Liver (tissue), 9 donors: ENCODE data around the gene OPTC. TPM values are rescaled to one million over a fixed set of nuclear protein-coding genes. Genes with fewer than 3 reads are reported as not detected.
A peak's percentile ranks its signal among the peaks of the same experiment; 100 is the strongest.

Experiments
- DNase-seq: peaks from one replicate; pipeline ENCODE4 v3.0.0-alpha.2; 2017; ENCODE audit warnings: low spot score
- H3K27ac ChIP-seq, 2 donors: one replicate each; pipeline ENCODE4 v1.7.0; 2013; ENCODE audit warnings: inconsistent platforms in 2 of 2, low read length in 2 of 2, control low read depth in 1 of 2, low read depth in 1 of 2, mild to moderate bottlenecking in 1 of 2
- H3K27me3 ChIP-seq, 4 donors: one replicate each; pipeline versions ENCODE4 v1.6.1 to v1.7.0; 2013; ENCODE audit warnings: low read length in 3 of 4, inconsistent platforms in 1 of 4, mild to moderate bottlenecking in 1 of 4, moderate library complexity in 1 of 4; ENCODE audit not compliant: control insufficient read depth in 4 of 4, insufficient read depth in 4 of 4
- H3K36me3 ChIP-seq, 4 donors: one replicate each; pipeline versions ENCODE4 v1.6.1 to v1.7.0; 2013; ENCODE audit warnings: low read length in 3 of 4, mild to moderate bottlenecking in 3 of 4, low read depth in 1 of 4, moderate library complexity in 1 of 4; ENCODE audit not compliant: control insufficient read depth in 4 of 4, insufficient read depth in 3 of 4
- H3K4me1 ChIP-seq, 4 donors: one replicate each; pipeline versions ENCODE4 v1.6.1 to v1.7.0; 2013; ENCODE audit warnings: low read length in 3 of 4, mild to moderate bottlenecking in 3 of 4, moderate library complexity in 1 of 4; ENCODE audit not compliant: control insufficient read depth in 4 of 4, insufficient read depth in 4 of 4
- H3K4me3 ChIP-seq, 3 donors: one replicate each; pipeline versions ENCODE4 v1.6.1 to v1.7.0; 2013; ENCODE audit warnings: low read length in 3 of 3, control low read depth in 1 of 3, low read depth in 1 of 3, mild to moderate bottlenecking in 1 of 3
- H3K9ac ChIP-seq, 2 donors: one replicate each; pipeline ENCODE4 v1.7.0; 2013; ENCODE audit warnings: low read length in 2 of 2, mild to moderate bottlenecking in 2 of 2, moderate library complexity in 2 of 2, control low read depth in 1 of 2, low read depth in 1 of 2
- H3K9me3 ChIP-seq, 4 donors: one replicate each; pipeline versions ENCODE4 v1.6.1 to v1.7.0; 2013; ENCODE audit warnings: low read length in 3 of 4; ENCODE audit not compliant: control insufficient read depth in 4 of 4
- FOXA1 ChIP-seq: IDR thresholded peaks from 2 replicates; pipeline ENCODE4 v1.6.1; 2016; ENCODE audit warnings: antibody characterized with exemption
- FOXA2 ChIP-seq: IDR thresholded peaks from 2 replicates; pipeline ENCODE4 v1.6.1; 2016; ENCODE audit warnings: antibody characterized with exemption
- GABPA ChIP-seq, 2 donors: IDR thresholded peaks in 1 of 2; conservative IDR thresholded peaks in 1 of 2; 2 replicates each; pipeline ENCODE4 v1.6.1; 2016; ENCODE audit warnings: antibody characterized with exemption in 2 of 2, mild to moderate bottlenecking in 1 of 2, moderate library complexity in 1 of 2
- HNF4A ChIP-seq, 2 donors: conservative IDR thresholded peaks; 2 replicates each; pipeline ENCODE4 v1.6.1; 2016; ENCODE audit warnings: antibody characterized with exemption in 2 of 2, mild to moderate bottlenecking in 2 of 2
- HNF4G ChIP-seq: IDR thresholded peaks from 2 replicates; pipeline ENCODE4 v1.6.1; 2016; ENCODE audit warnings: antibody characterized with exemption
- JUND ChIP-seq, 2 donors: IDR thresholded peaks; 2 replicates each; pipeline ENCODE4 v1.6.1; 2016; ENCODE audit warnings: antibody characterized with exemption in 2 of 2
- NR2F2 ChIP-seq: IDR thresholded peaks from 2 replicates; pipeline ENCODE4 v1.6.1; 2016; ENCODE audit warnings: antibody characterized with exemption
- RAD21 ChIP-seq, 2 donors: IDR thresholded peaks; 2 replicates each; pipeline ENCODE4 v1.6.1; 2016; ENCODE audit warnings: antibody characterized with exemption in 2 of 2, mild to moderate bottlenecking in 2 of 2
- RXRA ChIP-seq, 2 donors: IDR thresholded peaks; 2 replicates each; pipeline ENCODE4 v1.6.1; 2017 to 2018; ENCODE audit warnings: antibody characterized with exemption in 2 of 2, mild to moderate bottlenecking in 1 of 2
- SP1 ChIP-seq: IDR thresholded peaks from 2 replicates; pipeline ENCODE4 v1.6.1; 2018; ENCODE audit warnings: antibody characterized with exemption, mild to moderate bottlenecking
- TAF1 ChIP-seq: conservative IDR thresholded peaks from 2 replicates; pipeline ENCODE4 v1.6.1; 2016; ENCODE audit warnings: antibody characterized with exemption, mild to moderate bottlenecking
- YY1 ChIP-seq: IDR thresholded peaks from 2 replicates; pipeline ENCODE4 v1.6.1; 2016; ENCODE audit warnings: antibody characterized with exemption, mild to moderate bottlenecking
- WGBS: extraction: QIAGEN DNeasy Blood & Tissue Kit; methylation state at CpG from one replicate; pipeline ENCODE4 v1.1.7; 2013; 5-methylcytosine and 5-hydroxymethylcytosine counted together
- polyA plus RNA-seq, 2 donors: library from polyadenylated mRNA; stranded (reverse) in 1 of 2; unstranded in 1 of 2; fragments of 200-250 nt in 1 of 2; fragments of >200 nt in 1 of 2; fragmentation: Nextera tagmentation in 1 of 2; extraction: Ambion mirVana in 1 of 2; gene quantifications; one replicate each; pipeline versions ENCODE4 v1.2.1 to v1.2.3, GENCODE V29; 2013 to 2015
- total RNA-seq, 2 donors: library from RNA; depleted of rRNA; stranded (reverse); fragments of >200 nt; gene quantifications; one replicate each; pipeline ENCODE4 v1.2.3, GENCODE V29; 2014
- TF ChIP-seq, protein P1 (sequence below): IDR thresholded peaks from 2 replicates; pipeline ENCODE4 v1.6.1; 2016; ENCODE audit warnings: antibody characterized with exemption, mild to moderate bottlenecking
- TF ChIP-seq, protein P2 (sequence below): IDR thresholded peaks from 2 replicates; pipeline ENCODE4 v1.6.1; 2016; ENCODE audit warnings: antibody characterized with exemption
- TF ChIP-seq, protein P3 (sequence below): IDR thresholded peaks from 2 replicates; pipeline ENCODE4 v1.6.1; 2016; ENCODE audit warnings: antibody characterized with exemption
- TF ChIP-seq, protein P4 (sequence below): IDR thresholded peaks from 2 replicates; pipeline ENCODE4 v1.6.1; 2016; ENCODE audit warnings: antibody characterized with exemption
- donor health status: healthy.
- donor health status: healthy.
- donor health status: healthy.
- donor health status: healthy.
- donor health status: healthy.

OPTC gene
- total and polyA plus RNA-seq, 4 donors, result not detected

DNA sequence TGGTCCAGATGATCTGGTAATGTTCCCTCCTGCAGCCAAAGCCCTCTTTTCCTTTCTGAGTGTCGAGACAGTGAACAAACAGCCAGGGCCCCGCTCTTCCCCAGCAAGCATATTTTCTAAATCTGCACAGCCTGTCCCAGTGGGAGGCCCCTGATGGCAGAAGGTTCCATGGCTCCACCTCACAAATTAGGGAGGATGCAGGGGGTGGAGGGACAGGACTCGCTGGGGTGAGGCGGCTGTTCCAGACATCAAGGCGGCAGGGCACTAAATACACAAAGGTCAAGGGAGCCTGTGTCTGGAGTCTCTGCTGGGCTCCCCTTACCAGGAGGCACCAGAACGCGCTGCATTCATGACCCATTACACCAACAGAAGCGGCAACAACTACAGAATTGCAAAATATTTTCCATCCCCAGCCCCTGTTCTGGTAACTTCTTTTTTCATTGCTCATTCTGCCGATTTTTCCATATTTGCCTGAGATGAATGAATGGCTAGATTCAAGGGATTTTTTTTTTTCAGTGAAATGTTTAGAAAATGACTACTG is 45.4 kb upstream of the OPTC start:
- Histone ChIP-seq H3K36me3 (no peaks in the 10 kb centered on the region), H3K27ac (no peak overlapping the region), H3K4me1 (no peaks in the 10 kb centered on the region), H3K9ac (no peak overlapping the region), H3K27me3 (peaks cover 0 to 4% (median 0%) of the 10 kb centered on the region in 4 donors), H3K4me3 (no peak overlapping the region), H3K9me3 (no peaks in the 10 kb centered on the region)
- TF ChIP-seq TAF1 (no peak), HNF4A (conservative IDR thresholded peaks at IDR 0.05) (no peak), RXRA (IDR thresholded peaks at IDR 0.05) (peak in 1 of 2 donors; percentile 19), SP1 (no peak), HNF4G (no peak), NR2F2 (peak; percentile 95), JUND (IDR thresholded peaks at IDR 0.05) (no peak), RAD21 (IDR thresholded peaks at IDR 0.05) (peak in 1 of 2 donors; percentile 11)
- 48% methylated on average over 9 of the region's 9 CpGs for WGBS
- DNase-seq, result no peak

DNA sequence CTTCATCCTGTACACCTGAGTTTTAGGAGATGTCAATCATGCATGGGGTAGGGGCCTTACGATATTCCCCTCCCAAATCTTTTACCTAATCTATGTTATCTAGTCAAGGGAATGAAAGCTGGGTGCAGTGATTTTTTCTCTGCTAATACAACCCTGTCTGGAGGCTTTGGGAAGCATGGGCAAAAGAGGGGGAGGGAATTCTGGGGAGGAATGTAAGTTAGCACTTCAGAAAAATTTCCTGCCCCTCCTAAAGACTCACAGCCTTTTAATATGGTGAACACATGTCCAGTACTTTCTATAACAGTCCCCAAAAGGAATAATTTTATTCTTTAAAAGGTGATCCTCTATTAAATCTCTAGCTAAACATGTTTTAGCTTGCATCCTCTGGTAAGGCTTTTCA is 44.0 kb upstream of the OPTC start:
- Histone ChIP-seq H3K4me3 (no peak overlapping the region), H3K27ac (no peak overlapping the region), H3K9me3 (no peaks in the 10 kb centered on the region), H3K9ac (no peak overlapping the region), H3K27me3 (peaks cover 0 to 4% (median 0%) of the 10 kb centered on the region in 4 donors), H3K4me1 (no peaks in the 10 kb centered on the region), H3K36me3 (no peaks in the 10 kb centered on the region)
- WGBS, result 54% methylated on average over 1 of the region's 1 CpG
- DNase-seq, result no peak
- TF ChIP-seq GABPA (IDR thresholded peaks at IDR 0.05 in 1 of 2, conservative IDR thresholded peaks at IDR 0.05 in 1 of 2), result no peak
- TF ChIP-seq, protein P1, sequence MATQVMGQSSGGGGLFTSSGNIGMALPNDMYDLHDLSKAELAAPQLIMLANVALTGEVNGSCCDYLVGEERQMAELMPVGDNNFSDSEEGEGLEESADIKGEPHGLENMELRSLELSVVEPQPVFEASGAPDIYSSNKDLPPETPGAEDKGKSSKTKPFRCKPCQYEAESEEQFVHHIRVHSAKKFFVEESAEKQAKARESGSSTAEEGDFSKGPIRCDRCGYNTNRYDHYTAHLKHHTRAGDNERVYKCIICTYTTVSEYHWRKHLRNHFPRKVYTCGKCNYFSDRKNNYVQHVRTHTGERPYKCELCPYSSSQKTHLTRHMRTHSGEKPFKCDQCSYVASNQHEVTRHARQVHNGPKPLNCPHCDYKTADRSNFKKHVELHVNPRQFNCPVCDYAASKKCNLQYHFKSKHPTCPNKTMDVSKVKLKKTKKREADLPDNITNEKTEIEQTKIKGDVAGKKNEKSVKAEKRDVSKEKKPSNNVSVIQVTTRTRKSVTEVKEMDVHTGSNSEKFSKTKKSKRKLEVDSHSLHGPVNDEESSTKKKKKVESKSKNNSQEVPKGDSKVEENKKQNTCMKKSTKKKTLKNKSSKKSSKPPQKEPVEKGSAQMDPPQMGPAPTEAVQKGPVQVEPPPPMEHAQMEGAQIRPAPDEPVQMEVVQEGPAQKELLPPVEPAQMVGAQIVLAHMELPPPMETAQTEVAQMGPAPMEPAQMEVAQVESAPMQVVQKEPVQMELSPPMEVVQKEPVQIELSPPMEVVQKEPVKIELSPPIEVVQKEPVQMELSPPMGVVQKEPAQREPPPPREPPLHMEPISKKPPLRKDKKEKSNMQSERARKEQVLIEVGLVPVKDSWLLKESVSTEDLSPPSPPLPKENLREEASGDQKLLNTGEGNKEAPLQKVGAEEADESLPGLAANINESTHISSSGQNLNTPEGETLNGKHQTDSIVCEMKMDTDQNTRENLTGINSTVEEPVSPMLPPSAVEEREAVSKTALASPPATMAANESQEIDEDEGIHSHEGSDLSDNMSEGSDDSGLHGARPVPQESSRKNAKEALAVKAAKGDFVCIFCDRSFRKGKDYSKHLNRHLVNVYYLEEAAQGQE, result no peak

DNA sequence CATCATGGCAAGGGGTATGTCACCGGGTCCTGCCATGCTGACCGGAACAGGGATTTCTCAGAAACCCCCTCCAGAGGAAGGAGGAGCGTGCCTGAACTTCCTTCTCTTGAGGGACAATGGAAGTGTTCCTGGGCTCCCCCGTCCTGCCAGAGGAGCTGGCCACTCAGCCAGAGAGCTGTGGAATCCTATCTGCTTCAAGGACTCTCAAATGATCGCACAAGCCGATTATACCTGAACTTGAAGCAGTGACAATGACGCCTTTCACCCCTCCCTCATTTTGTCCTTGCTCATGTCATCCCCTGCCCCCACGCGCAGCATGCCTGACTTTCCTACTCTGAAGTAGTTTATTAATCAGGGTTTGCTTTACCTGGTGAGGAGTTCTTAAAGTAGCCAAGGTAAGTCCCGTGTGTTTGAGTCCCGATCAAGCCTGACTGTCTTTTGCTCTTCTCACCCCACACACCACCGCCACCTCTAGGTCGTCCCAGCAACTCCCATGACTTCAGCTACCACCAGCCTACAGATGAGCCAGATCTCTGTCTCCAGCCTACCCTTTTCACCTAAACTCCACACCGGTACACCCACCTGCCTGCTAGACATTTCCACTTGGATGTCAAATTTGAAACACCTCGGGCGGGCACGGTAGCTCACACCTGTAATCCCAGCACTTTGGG is 43.3 kb upstream of the OPTC start:
- Histone ChIP-seq H3K36me3 (no peaks in the 10 kb centered on the region), H3K27ac (no peak overlapping the region), H3K4me3 (no peak overlapping the region), H3K4me1 (no peaks in the 10 kb centered on the region), H3K9ac (no peak overlapping the region), H3K27me3 (peaks cover 0 to 4% (median 0%) of the 10 kb centered on the region in 4 donors), H3K9me3 (no peaks in the 10 kb centered on the region)
- WGBS, result 62% methylated on average over 17 of the region's 17 CpGs
- no peak for DNase-seq
- TF ChIP-seq YY1 (no peak), HNF4G (no peak), TAF1 (no peak), RAD21 (IDR thresholded peaks at IDR 0.05) (no peak), NR2F2 (no peak), FOXA2 (no peak), FOXA1 (no peak), RXRA (IDR thresholded peaks at IDR 0.05) (no peak), GABPA (IDR thresholded peaks at IDR 0.05 in 1 of 2, conservative IDR thresholded peaks at IDR 0.05 in 1 of 2) (no peak), SP1 (no peak), JUND (IDR thresholded peaks at IDR 0.05) (no peak), HNF4A (conservative IDR thresholded peaks at IDR 0.05) (no peak)
- TF ChIP-seq, protein P1, result no peak
- TF ChIP-seq, protein P2, sequence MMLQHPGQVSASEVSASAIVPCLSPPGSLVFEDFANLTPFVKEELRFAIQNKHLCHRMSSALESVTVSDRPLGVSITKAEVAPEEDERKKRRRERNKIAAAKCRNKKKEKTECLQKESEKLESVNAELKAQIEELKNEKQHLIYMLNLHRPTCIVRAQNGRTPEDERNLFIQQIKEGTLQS, result no peak
- TF ChIP-seq, protein P3, sequence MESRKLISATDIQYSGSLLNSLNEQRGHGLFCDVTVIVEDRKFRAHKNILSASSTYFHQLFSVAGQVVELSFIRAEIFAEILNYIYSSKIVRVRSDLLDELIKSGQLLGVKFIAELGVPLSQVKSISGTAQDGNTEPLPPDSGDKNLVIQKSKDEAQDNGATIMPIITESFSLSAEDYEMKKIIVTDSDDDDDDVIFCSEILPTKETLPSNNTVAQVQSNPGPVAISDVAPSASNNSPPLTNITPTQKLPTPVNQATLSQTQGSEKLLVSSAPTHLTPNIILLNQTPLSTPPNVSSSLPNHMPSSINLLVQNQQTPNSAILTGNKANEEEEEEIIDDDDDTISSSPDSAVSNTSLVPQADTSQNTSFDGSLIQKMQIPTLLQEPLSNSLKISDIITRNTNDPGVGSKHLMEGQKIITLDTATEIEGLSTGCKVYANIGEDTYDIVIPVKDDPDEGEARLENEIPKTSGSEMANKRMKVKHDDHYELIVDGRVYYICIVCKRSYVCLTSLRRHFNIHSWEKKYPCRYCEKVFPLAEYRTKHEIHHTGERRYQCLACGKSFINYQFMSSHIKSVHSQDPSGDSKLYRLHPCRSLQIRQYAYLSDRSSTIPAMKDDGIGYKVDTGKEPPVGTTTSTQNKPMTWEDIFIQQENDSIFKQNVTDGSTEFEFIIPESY, result no peak
- TF ChIP-seq, protein P4, sequence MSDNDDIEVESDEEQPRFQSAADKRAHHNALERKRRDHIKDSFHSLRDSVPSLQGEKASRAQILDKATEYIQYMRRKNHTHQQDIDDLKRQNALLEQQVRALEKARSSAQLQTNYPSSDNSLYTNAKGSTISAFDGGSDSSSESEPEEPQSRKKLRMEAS, result no peak
